Measurements from ENCODE around the gene PRR5. TPM values are rescaled to one million over a fixed set of nuclear protein-coding genes. Genes with fewer than 3 reads are reported as not detected.

Gene PRR5
- total RNA-seq = 12.2 and 13.6 TPM in 2 replicates

DNA sequence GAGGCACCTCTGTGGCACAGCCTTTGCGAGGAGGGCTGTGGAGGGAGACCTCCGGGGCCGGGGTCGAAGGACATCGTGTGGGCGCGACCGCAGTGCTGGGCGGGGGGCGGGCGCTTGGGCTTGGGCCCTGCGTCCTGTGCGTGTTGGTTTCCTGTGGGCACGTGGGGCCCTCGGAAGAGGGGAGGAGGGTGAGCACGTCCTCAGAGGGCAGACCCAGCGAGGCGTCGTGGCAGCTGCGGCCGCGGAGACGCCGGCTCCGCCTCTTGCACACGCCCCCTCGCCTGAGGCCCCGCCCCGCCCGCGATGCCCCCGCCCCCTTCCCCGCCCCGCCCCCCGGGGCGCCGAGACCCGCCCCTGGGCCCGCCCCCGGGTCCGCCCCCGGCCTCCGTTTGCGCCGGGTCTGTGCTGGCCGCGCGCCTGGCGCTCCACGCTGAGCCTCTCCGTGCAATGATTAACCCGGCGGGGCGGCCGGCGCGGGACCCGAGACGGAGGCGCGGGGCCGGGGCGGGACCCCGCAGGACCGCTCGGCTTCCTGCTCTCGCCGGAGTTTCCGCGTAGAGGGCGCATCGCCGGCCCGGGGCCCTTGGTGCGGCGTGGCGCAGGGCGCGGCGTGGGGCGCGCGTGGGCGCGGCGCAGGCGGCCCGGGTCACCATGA is at the start of gene PRR5:
TSS of gene PRR5 (plus strand) at position 381 of the 655 bp plus-strand sequence. CDS start at position 652, 271 bp downstream.

DNA sequence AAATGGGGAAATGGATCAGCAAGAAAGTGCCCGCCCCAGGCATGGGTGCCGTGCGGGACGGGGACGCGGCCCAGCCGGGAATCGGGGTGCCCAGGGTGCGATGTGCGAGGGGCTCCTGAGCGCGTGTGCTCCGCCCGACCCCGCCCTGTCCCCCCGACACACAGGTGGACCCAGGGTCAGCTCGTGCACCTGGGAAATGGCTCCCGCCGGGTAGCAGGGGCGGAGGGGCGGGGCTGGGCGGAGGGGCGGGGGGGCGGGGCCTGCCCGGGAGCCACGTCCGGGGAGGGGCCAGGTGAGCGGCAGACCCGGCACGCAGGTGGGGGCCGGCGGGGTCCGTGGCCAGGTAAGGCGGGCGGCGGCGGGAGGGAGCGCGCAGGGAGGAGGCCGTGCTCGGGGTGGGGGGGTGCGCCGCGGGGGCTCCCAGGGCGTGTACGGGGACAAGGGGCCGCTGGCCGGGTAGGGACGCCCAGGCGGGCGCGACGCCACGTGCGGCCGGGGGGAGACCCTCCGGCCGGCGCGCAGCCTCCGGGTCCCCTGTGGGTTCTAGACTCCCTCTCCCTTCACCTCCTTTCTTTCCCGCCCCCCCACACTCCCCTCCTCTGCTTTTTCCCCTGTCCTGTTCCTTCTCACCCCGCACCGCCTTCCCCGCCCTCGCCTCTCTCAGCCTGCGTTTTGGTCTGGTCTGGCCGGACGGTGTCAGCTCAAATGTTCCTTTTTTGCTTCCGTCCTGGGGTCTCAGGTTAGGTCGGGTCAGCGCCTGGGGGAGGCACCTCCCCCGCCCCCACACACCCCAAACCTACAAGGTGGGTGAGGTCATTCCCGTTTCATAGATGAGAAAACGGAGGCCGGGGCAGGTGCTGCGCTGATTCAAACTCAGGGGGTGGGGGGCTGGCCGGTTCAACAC is 50.5 kb downstream of the PRR5 start, which contains the start of gene ARHGAP8:
TSS of gene ARHGAP8 (plus strand) at position 291 of the 904 bp plus-strand sequence. CDS start 33,953 bp downstream, outside the sequence.

Other genes starting within 250 kb of the PRR5 start
- gene RTL6, start 204.0 kb upstream of the PRR5 start, total RNA-seq = 17.6 and 21.0 TPM in 2 replicates
- gene ARHGAP8, start 50.4 kb downstream of the PRR5 start, total RNA-seq = 0.28 and 0.74 TPM in 2 replicates